Measurements from ENCODE around the gene GTPBP6. TPM values are rescaled to one million over a fixed set of nuclear protein-coding genes. Genes with fewer than 3 reads are reported as not detected.

The GTPBP6 gene
- total and polyA plus RNA-seq, 2 donors (not counting 3 experiments of a cell fraction or from before 2014, with no cell fraction given), result 39.1 to 63.5 TPM

DNA sequence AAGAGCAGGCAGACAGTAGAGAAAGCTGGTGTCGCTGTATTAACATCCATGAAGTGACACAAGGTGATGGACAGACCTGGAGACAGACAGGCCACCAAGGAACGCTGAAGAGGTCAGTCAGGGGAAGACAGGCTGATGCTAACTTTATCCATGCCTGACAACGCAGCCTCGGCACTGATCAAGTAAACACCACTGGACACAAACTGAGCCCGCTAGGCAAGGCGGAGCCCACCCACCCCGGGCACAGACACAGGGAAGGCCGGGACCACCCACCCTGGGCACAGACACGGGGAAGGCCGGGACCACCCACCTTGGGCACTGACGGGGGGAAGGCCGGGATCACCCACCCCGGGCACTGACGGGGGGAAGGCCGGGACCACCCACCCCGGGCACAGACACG is 49.3 kb upstream of the GTPBP6 start:
- H4K20me1 ChIP-seq (replicated peaks; ENCODE audit: control insufficient read depth, extremely low read depth, insufficient read depth, low read length), result no peaks in the 10 kb centered on the region
- no peak overlapping the region for H3K9ac ChIP-seq (replicated peaks; ENCODE audit: extremely low read depth, insufficient read depth, low read length)
- H3K27ac ChIP-seq (ENCODE audit: insufficient read depth, low read depth, low read length), result no peak overlapping the region
- intact Hi-C loops (cut with micrococcal nuclease), result no loop called here
- H3K4me2 ChIP-seq (ENCODE audit: insufficient read depth, low read length), result no peak overlapping the region
- no peaks in the 10 kb centered on the region for H3K9me1 ChIP-seq (replicated peaks; ENCODE audit: control insufficient read depth, extremely low read depth, insufficient read depth, low read length)
- no peak overlapping the region for H3K4me3 ChIP-seq (replicated peaks in 1 of 3; ENCODE audit: insufficient read depth in 1 of 3, low read depth in 1 of 3, low read length in 3 of 3)
- CTCF ChIA-PET, result no interaction called here
- dilution Hi-C loops (cut with MboI; ENCODE audit: extremely low pct_ligation_motif_present, low sequenced_read_pairs), result no loop called here
- H3K36me3 ChIP-seq (ENCODE audit: control insufficient read depth in 2 of 2, extremely low read depth in 1 of 2, insufficient read depth in 2 of 2, low read length in 2 of 2), result no peaks in the 10 kb centered on the region
- peaks cover 4 to 7% of the 10 kb centered on the region in 2 experiments for H3K27me3 ChIP-seq (ENCODE audit: control insufficient read depth in 2 of 2, insufficient read depth in 2 of 2, low read length in 2 of 2)
- no TSS peak for BruUV-seq (replicated peaks)
- POLR2A ChIA-PET, result no interaction called here
- no peak for DNase-seq (ENCODE audit: low read depth, low spot score)
- H2AFZ ChIP-seq (ENCODE audit: low read depth, low read length), result no peak overlapping the region
- H3K79me2 ChIP-seq (ENCODE audit: control insufficient read depth, insufficient read depth, low read length), result no peaks in the 10 kb centered on the region
- FAIRE-seq, result no peak
- TF ChIP-seq CTCF (IDR thresholded peaks at IDR 0.05; ENCODE audit: extremely low read depth in 1 of 2, insufficient read depth in 1 of 2, low read depth in 1 of 2, low read length in 2 of 2), result no peak
- TF ChIP-seq FOS (IDR thresholded peaks at IDR 0.05; ENCODE audit: borderline replicate concordance, insufficient read depth, low read length), result no peak
- no peak for TF ChIP-seq JUN (IDR thresholded peaks at IDR 0.05; ENCODE audit: borderline replicate concordance, insufficient read depth, insufficient read length, low read depth)
- no peak for TF ChIP-seq EZH2 (IDR thresholded peaks at IDR 0.05; ENCODE audit: borderline replicate concordance, low read depth, low read length, severe bottlenecking)
- TF ChIP-seq POLR2A (IDR thresholded peaks at IDR 0.05; ENCODE audit: low read depth, low read length), result no peak
- TF ChIP-seq POLR2AphosphoS5 (IDR thresholded peaks at IDR 0.05; ENCODE audit: insufficient read depth, low read depth, low read length), result no peak
- H3K4me1 ChIP-seq (ENCODE audit: control insufficient read depth, extremely low read depth, insufficient read depth, low read length), result peaks cover under 1% of the 10 kb centered on the region
- H3K9me3 ChIP-seq (replicated peaks; ENCODE audit: control insufficient read depth, insufficient read depth, low read length), result no peaks in the 10 kb centered on the region

- Histone ChIP-seq H3K27ac (ENCODE audit: insufficient read depth, low read depth, low read length) (no peak overlapping the region), H4K20me1 (replicated peaks; ENCODE audit: control insufficient read depth, extremely low read depth, insufficient read depth, low read length) (no peaks in the 10 kb centered on the region), H3K4me1 (ENCODE audit: control insufficient read depth, extremely low read depth, insufficient read depth, low read length) (no peaks in the 10 kb centered on the region), H3K79me2 (ENCODE audit: control insufficient read depth, insufficient read depth, low read length) (no peaks in the 10 kb centered on the region), H3K27me3 (ENCODE audit: control insufficient read depth in 2 of 2, insufficient read depth in 2 of 2, low read length in 2 of 2) (peaks cover under 1 to 2% of the 10 kb centered on the region in 2 experiments), H3K9ac (replicated peaks; ENCODE audit: extremely low read depth, insufficient read depth, low read length) (no peak overlapping the region), H3K36me3 (ENCODE audit: control insufficient read depth in 2 of 2, extremely low read depth in 1 of 2, insufficient read depth in 2 of 2, low read length in 2 of 2) (no peaks in the 10 kb centered on the region), H3K4me3 (replicated peaks in 1 of 3; ENCODE audit: insufficient read depth in 1 of 3, low read depth in 1 of 3, low read length in 3 of 3) (no peak overlapping the region), H3K4me2 (ENCODE audit: insufficient read depth, low read length) (no peak overlapping the region), H3K9me3 (replicated peaks; ENCODE audit: control insufficient read depth, insufficient read depth, low read length) (no peaks in the 10 kb centered on the region), H3K9me1 (replicated peaks; ENCODE audit: control insufficient read depth, extremely low read depth, insufficient read depth, low read length) (no peaks in the 10 kb centered on the region), H2AFZ (ENCODE audit: low read depth, low read length) (no peak overlapping the region)
- CTCF ChIA-PET, result no interaction called here
- no peak for TF ChIP-seq MYC (IDR thresholded peaks at IDR 0.05; ENCODE audit: low read depth, low read length)
- no peak for TF ChIP-seq POLR2AphosphoS5 (IDR thresholded peaks at IDR 0.05; ENCODE audit: insufficient read depth, low read depth, low read length)
- TF ChIP-seq CTCF (IDR thresholded peaks at IDR 0.05; ENCODE audit: extremely low read depth in 1 of 2, insufficient read depth in 1 of 2, low read depth in 1 of 2, low read length in 2 of 2), result no peak
- TF ChIP-seq POLR2A (IDR thresholded peaks at IDR 0.05; ENCODE audit: low read depth, low read length), result no peak
- TF ChIP-seq FOS (IDR thresholded peaks at IDR 0.05; ENCODE audit: borderline replicate concordance, insufficient read depth, low read length), result no peak
- TF ChIP-seq EZH2 (IDR thresholded peaks at IDR 0.05; ENCODE audit: borderline replicate concordance, low read depth, low read length, severe bottlenecking), result no peak
- TF ChIP-seq, protein P1, sequence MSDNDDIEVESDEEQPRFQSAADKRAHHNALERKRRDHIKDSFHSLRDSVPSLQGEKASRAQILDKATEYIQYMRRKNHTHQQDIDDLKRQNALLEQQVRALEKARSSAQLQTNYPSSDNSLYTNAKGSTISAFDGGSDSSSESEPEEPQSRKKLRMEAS (IDR thresholded peaks at IDR 0.05; ENCODE audit: insufficient read depth, insufficient read length), result no peak
- TF ChIP-seq JUN (IDR thresholded peaks at IDR 0.05; ENCODE audit: borderline replicate concordance, insufficient read depth, insufficient read length, low read depth), result no peak
- dilution Hi-C loops (cut with MboI; ENCODE audit: extremely low pct_ligation_motif_present, low sequenced_read_pairs), result no loop called here
- FAIRE-seq, result no peak
- DNase-seq (ENCODE audit: low read depth, low spot score), result no peak
- BruUV-seq (replicated peaks), result no TSS peak
- POLR2A ChIA-PET, result no interaction called here
- intact Hi-C loops (cut with micrococcal nuclease), result no loop called here
Observed at GRCh38 chrX:367349-367748, 48.8 kb upstream of the GTPBP6 start.
